ENCODE results near the gene ORC4. TPM values are rescaled to one million over a fixed set of nuclear protein-coding genes. Genes with fewer than 3 reads are reported as not detected.

Gene ORC4
- total and polyA plus RNA-seq, 2 of the 8 experiments (the other 6 are each of a cell fraction or from before 2014, with no cell fraction given) = 22.7 to 63.7 TPM

- TF ChIP-seq GABPA (IDR thresholded peaks at IDR 0.05; ENCODE audit: borderline replicate concordance, insufficient read depth, low read length) = no peak
- no peak for TF ChIP-seq CEBPB (IDR thresholded peaks at IDR 0.05; ENCODE audit: low read depth, low read length)
- TF ChIP-seq TBP (IDR thresholded peaks at IDR 0.05; ENCODE audit: low read depth, low read length) = no peak
- no peak for TF ChIP-seq CHD7 (IDR thresholded peaks at IDR 0.05; ENCODE audit: insufficient replicate concordance, low read length)
- no peak for TF ChIP-seq TCF12 (IDR thresholded peaks at IDR 0.05; ENCODE audit: low read depth, low read length)
Observed at GRCh38 chr2:148058641-148059040, 38.1 kb upstream of the ORC4 start (continued).

Data from H1 (cell line).